SK-N-SH treated with all-trans-retinoic acid at 6 μM for 48 hours (cell line): ENCODE measurements around the gene ADGRL2.
"Not testable (repeated sequence)": the region's sequence is repeated elsewhere in the genome, so short reads cannot be mapped to it uniquely, and the experiment has no call there.

Experiments
- ARNTL ChIP-seq: fragments of 450-650 bp; formaldehyde crosslinking; IDR thresholded peaks from 2 replicates; pipeline ENCODE4 v1.5.0; 2020; ENCODE audit warnings: low read depth, mild to moderate bottlenecking, moderate library complexity, borderline replicate concordance
- OSR1 ChIP-seq: fragments of 250-450 bp; sonication (Bioruptor Pico); IDR thresholded peaks from 2 replicates; pipeline ENCODE4 v1.8.0; 2022; ENCODE audit warnings: moderate library complexity, mild to moderate bottlenecking, inconsistent platforms
- PATZ1 ChIP-seq: fragments of 250-450 bp; sonication (Bioruptor Pico); IDR thresholded peaks from 2 replicates; pipeline ENCODE4 v1.8.0; 2020; ENCODE audit warnings: mild to moderate bottlenecking, moderate library complexity, borderline replicate concordance
- RARB ChIP-seq: fragments of 250-450 bp; sonication (Bioruptor Pico); IDR thresholded peaks from 2 replicates; pipeline ENCODE4 v1.8.0; 2021; ENCODE audit warnings: mild to moderate bottlenecking, moderate library complexity
- SNAI2 ChIP-seq: fragments of 250-450 bp; sonication (Bioruptor Pico); IDR thresholded peaks from 2 replicates; pipeline ENCODE4 v1.5.0; 2020; ENCODE audit warnings: mild to moderate bottlenecking, moderate library complexity
- TOX ChIP-seq: fragments of 250-450 bp; sonication (Bioruptor Pico); IDR thresholded peaks from 2 replicates; pipeline ENCODE4 v1.8.0; 2021; ENCODE audit warnings: mild to moderate bottlenecking, moderate library complexity, borderline replicate concordance
- TSHZ2 ChIP-seq: fragments of 250-450 bp; sonication (Bioruptor Pico); IDR thresholded peaks from 2 replicates; pipeline ENCODE4 v1.5.0; 2020; ENCODE audit warnings: mild to moderate bottlenecking, moderate library complexity
- ZFP30 ChIP-seq: fragments of 450-650 bp; formaldehyde crosslinking; IDR thresholded peaks from 2 replicates; pipeline ENCODE4 v1.5.0; 2022; ENCODE audit warnings: mild to moderate bottlenecking, moderate library complexity
- ZNF565 ChIP-seq: fragments of 450-650 bp; formaldehyde crosslinking; conservative IDR thresholded peaks from 2 replicates; pipeline ENCODE4 v1.5.0; 2020; ENCODE audit warnings: low read depth, mild to moderate bottlenecking, moderate library complexity
- ZNF8 ChIP-seq: fragments of 450-650 bp; formaldehyde crosslinking; IDR thresholded peaks from 2 replicates; pipeline ENCODE4 v1.5.0; 2020; ENCODE audit warnings: mild to moderate bottlenecking, moderate library complexity

GRCh38 chr1:81871091-81871490 lies 70.4 kb downstream of the ADGRL2 start:
- not testable (repeated sequence) for TF ChIP-seq RARB; ZFP30 (CRISPR knock-in tag); ARNTL (CRISPR knock-in tag); PATZ1 (CRISPR knock-in tag); ZNF565 (CRISPR knock-in tag); TSHZ2 (CRISPR knock-in tag); SNAI2 (CRISPR knock-in tag); OSR1 (CRISPR knock-in tag); ZNF8; TOX (CRISPR knock-in tag)
